H1 (cell line): ENCODE results near the gene GHRHR. TPM values are rescaled to one million over a fixed set of nuclear protein-coding genes. Genes with fewer than 3 reads are reported as not detected.
A peak's percentile ranks its signal among the peaks of the same experiment; 100 is the strongest.

ENCODE experiments used
- CTCF ChIA-PET: fragments of 300-600 bp; sonication (Branson Sonifier 250); formaldehyde crosslinking; loops from one replicate; lab custom pipeline; 2021; ENCODE audit not compliant: partially characterized antibody; lab: Charles Lee
- POLR2A ChIA-PET: fragments of 300-600 bp; sonication (Branson Sonifier 250); formaldehyde crosslinking; loops from one replicate; lab custom pipeline; 2021; ENCODE audit warnings: inconsistent platforms; ENCODE audit not compliant: partially characterized antibody; lab: Charles Lee
- DNase-seq, 2 experiments: peaks; one replicate each; pipeline versions ENCODE4 v3.0.0 to v3.0.0-alpha.2; 2010 to 2022; ENCODE audit warnings: low spot score in 2 of 2, low read depth in 1 of 2, mixed read lengths in 1 of 2
- FAIRE-seq: peaks from 2 replicates; lab custom pipeline; 2011; peaks lifted over from hg19 to GRCh38; lab: Jason Lieb, UNC
- H2AFZ ChIP-seq: 2 replicates; pipeline ENCODE4 v1.8.1; 2012; ENCODE audit warnings: low read length, inconsistent platforms
- H2AK5ac ChIP-seq: 2 replicates; pipeline ENCODE4 v1.6.1; 2013; ENCODE audit warnings: low read depth, low read length
- H2BK120ac ChIP-seq: replicated peaks from 2 replicates; pipeline ENCODE3; 2013; ENCODE audit warnings: low read depth, low read length, inconsistent platforms
- H2BK12ac ChIP-seq: 2 replicates; pipeline ENCODE4 v1.6.1; 2013; ENCODE audit warnings: low read depth, low read length
- H2BK15ac ChIP-seq: 2 replicates; pipeline ENCODE4 v1.6.1; 2013; ENCODE audit warnings: low read length
- H2BK20ac ChIP-seq: 2 replicates; pipeline ENCODE4 v1.6.1; 2013; ENCODE audit warnings: low read length
- H2BK5ac ChIP-seq: 2 replicates; pipeline ENCODE4 v1.6.1; 2013; ENCODE audit warnings: low read depth, low read length
- H3K14ac ChIP-seq: 2 replicates; pipeline ENCODE4 v1.6.1; 2013; ENCODE audit warnings: inconsistent platforms; ENCODE audit not compliant: insufficient read length
- H3K18ac ChIP-seq: 2 replicates; pipeline ENCODE4 v1.6.1; 2013; ENCODE audit warnings: low read length; ENCODE audit errors: extremely low read depth
- H3K23ac ChIP-seq: 2 replicates; pipeline ENCODE4 v1.6.1; 2013; ENCODE audit warnings: inconsistent platforms; ENCODE audit not compliant: insufficient read length
- H3K23me2 ChIP-seq: 2 replicates; pipeline ENCODE4 v1.6.1; 2013; ENCODE audit warnings: low read depth, low read length
- H3K27ac ChIP-seq: 2 replicates; pipeline ENCODE4 v1.6.1; 2011; ENCODE audit warnings: low read depth, low read length, inconsistent platforms
- H3K27me3 ChIP-seq, 4 experiments: replicated peaks in 1 of 4; 1 replicate in 1 of 4; 2 replicates in 3 of 4; pipeline versions ENCODE4 v1.6.1 to v1.8.1; 2011 to 2013; ENCODE audit warnings: low read length in 3 of 4, mild to moderate bottlenecking in 3 of 4, inconsistent platforms in 2 of 4, mixed read lengths in 2 of 4, moderate library complexity in 1 of 4; ENCODE audit not compliant: control insufficient read depth in 3 of 4, insufficient read depth in 3 of 4; ENCODE audit errors: extremely low read depth in 1 of 4
- H3K36me3 ChIP-seq, 4 experiments: 2 replicates each; pipeline versions ENCODE4 v1.6.1 to v1.8.1; 2011 to 2013; ENCODE audit warnings: mild to moderate bottlenecking in 4 of 4, low read length in 3 of 4, moderate library complexity in 2 of 4, control low read depth in 1 of 4, inconsistent platforms in 1 of 4; ENCODE audit not compliant: insufficient read depth in 4 of 4, control insufficient read depth in 2 of 4
- H3K4ac ChIP-seq: replicated peaks from 2 replicates; pipeline ENCODE3; 2013; ENCODE audit warnings: low read length, low read depth, mixed read lengths, inconsistent platforms; ENCODE audit not compliant: insufficient read length
- H3K4me1 ChIP-seq, 4 experiments: replicated peaks in 1 of 4; 1 replicate in 1 of 4; 2 replicates in 3 of 4; pipeline versions ENCODE4 v1.6.1 to v1.8.1; 2011 to 2013; ENCODE audit warnings: low read length in 3 of 4, inconsistent platforms in 2 of 4, mixed read lengths in 1 of 4; ENCODE audit not compliant: insufficient read depth in 4 of 4, control insufficient read depth in 3 of 4
- H3K4me2 ChIP-seq, 2 experiments: 2 replicates each; pipeline versions ENCODE4 v1.6.1 to v1.8.1; 2011 to 2013; ENCODE audit warnings: low read depth in 2 of 2, low read length in 2 of 2, control low read depth in 1 of 2, inconsistent platforms in 1 of 2, mild to moderate bottlenecking in 1 of 2; ENCODE audit not compliant: insufficient read depth in 1 of 2
- H3K4me3 ChIP-seq, 4 experiments: fragments of 200-600, 300-600 bp in 1 of 4; sonication (generic), shearing (Covaris generic), sonication (Bioruptor Twin) in 1 of 4; 2 replicates each; pipeline versions ENCODE4 v1.5.1 to v1.8.1; 2011 to 2016; ENCODE audit warnings: low read length in 4 of 4, low read depth in 3 of 4, control low read depth in 2 of 4, inconsistent platforms in 2 of 4, mild to moderate bottlenecking in 2 of 4, mixed read lengths in 1 of 4, moderate library complexity in 1 of 4; ENCODE audit not compliant: insufficient read depth in 2 of 4; ENCODE audit errors: extremely low read depth in 1 of 4
- H3K56ac ChIP-seq: replicated peaks from 2 replicates; pipeline ENCODE3; 2013; ENCODE audit warnings: low read depth, mild to moderate bottlenecking, mixed read lengths, low read length, inconsistent platforms; ENCODE audit not compliant: insufficient read length
- H3K79me1 ChIP-seq: 2 replicates; pipeline ENCODE4 v1.6.1; 2013; ENCODE audit warnings: low read depth, low read length, control low read depth
- H3K79me2 ChIP-seq, 2 experiments: 2 replicates each; pipeline versions ENCODE4 v1.6.1 to v1.8.1; 2012 to 2013; ENCODE audit warnings: low read length in 2 of 2, mild to moderate bottlenecking in 2 of 2, inconsistent platforms in 1 of 2; ENCODE audit not compliant: insufficient read depth in 2 of 2, control insufficient read depth in 1 of 2
- H3K9ac ChIP-seq, 4 experiments: replicated peaks in 1 of 4; 1 replicate in 1 of 4; 2 replicates in 3 of 4; pipeline versions ENCODE4 v1.6.1 to v1.8.1; 2011 to 2013; ENCODE audit warnings: low read depth in 3 of 4, low read length in 3 of 4, control low read depth in 2 of 4, mild to moderate bottlenecking in 2 of 4, moderate library complexity in 2 of 4, inconsistent platforms in 1 of 4; ENCODE audit errors: extremely low read depth in 1 of 4
- H3K9me3 ChIP-seq, 2 experiments: 2 replicates each; pipeline versions ENCODE4 v1.6.1 to v1.8.1; 2012 to 2013; ENCODE audit warnings: mild to moderate bottlenecking in 2 of 2, moderate library complexity in 2 of 2, control low read depth in 1 of 2, inconsistent platforms in 1 of 2, low read depth in 1 of 2, low read length in 1 of 2, mixed read lengths in 1 of 2; ENCODE audit not compliant: insufficient read depth in 2 of 2
- H4K20me1 ChIP-seq, 2 experiments: replicated peaks in 1 of 2; 2 replicates each; pipeline versions ENCODE3 to v1.8.1; 2011 to 2013; ENCODE audit warnings: inconsistent platforms in 2 of 2, low read length in 2 of 2, mild to moderate bottlenecking in 1 of 2; ENCODE audit not compliant: insufficient read depth in 2 of 2, control insufficient read depth in 1 of 2
- H4K5ac ChIP-seq: 2 replicates; pipeline ENCODE4 v1.6.1; 2013; ENCODE audit warnings: low read length, low read depth, mixed read lengths, inconsistent platforms; ENCODE audit not compliant: insufficient read length
- H4K8ac ChIP-seq: 2 replicates; pipeline ENCODE4 v1.8.0; 2013; ENCODE audit warnings: mild to moderate bottlenecking, moderate library complexity, low read length, inconsistent platforms; ENCODE audit not compliant: insufficient read depth; ENCODE audit errors: extremely low read depth
- H4K91ac ChIP-seq: replicated peaks from 2 replicates; pipeline ENCODE3; 2013; ENCODE audit warnings: low read length, mixed read lengths, inconsistent platforms; ENCODE audit not compliant: insufficient read length
- BACH1 ChIP-seq: IDR thresholded peaks from 2 replicates; pipeline ENCODE4 v1.6.1; 2012; ENCODE audit warnings: low read length, improper control_type of control experiment
- E2F6 ChIP-seq: IDR thresholded peaks from 2 replicates; pipeline ENCODE4 v1.6.1; 2012; ENCODE audit warnings: inconsistent platforms
- SIN3A ChIP-seq, 2 experiments: IDR thresholded peaks in 1 of 2; conservative IDR thresholded peaks in 1 of 2; 2 replicates each; pipeline ENCODE4 v1.6.1; 2011 to 2012; ENCODE audit warnings: low read length in 2 of 2, improper control_type of control experiment in 1 of 2, low read depth in 1 of 2, mild to moderate bottlenecking in 1 of 2
- SRF ChIP-seq: IDR thresholded peaks from 2 replicates; pipeline ENCODE4 v1.6.1; 2011; ENCODE audit warnings: mild to moderate bottlenecking, low read depth, low read length, moderate library complexity
- TAF1 ChIP-seq: IDR thresholded peaks from 2 replicates; pipeline ENCODE4 v1.6.1; 2011; ENCODE audit warnings: mild to moderate bottlenecking, low read depth, low read length
- TBP ChIP-seq: IDR thresholded peaks from 2 replicates; pipeline ENCODE4 v1.6.1; 2011; ENCODE audit warnings: low read depth, low read length, improper control_type of control experiment
- ZNF274 ChIP-seq: IDR thresholded peaks from 2 replicates; pipeline ENCODE4 v1.7.0; 2012; ENCODE audit warnings: low read length, borderline replicate concordance; ENCODE audit errors: extremely low read depth
- WGBS, 2 experiments: shearing (Covaris generic) in 1 of 2; methylation state at CpG; one replicate each; pipeline versions ENCODE4 v1.1.6 to v1.1.7; 2013 to 2015; ENCODE audit warnings: low lambda C conversion rate in 2 of 2, mixed read lengths in 2 of 2, inconsistent platforms in 1 of 2, low coverage in 1 of 2, missing lambda C conversion rate in 1 of 2; ENCODE audit not compliant: insufficient replicate concordance in 2 of 2, insufficient coverage in 1 of 2, insufficient read length in 1 of 2; ENCODE audit errors: extremely low coverage in 1 of 2, missing lambda C conversion rate in 1 of 2; 5-methylcytosine and 5-hydroxymethylcytosine counted together
- polyA plus RNA-seq, 7 experiments: library from polyadenylated mRNA; depleted of rRNA in 3 of 7; stranded (reverse) in 5 of 7; unstranded in 2 of 7; fragments of >200 nt in 5 of 7; fragments of 200-250 nt in 2 of 7; gene quantifications; 1 replicate in 5 of 7; 2 replicates in 1 of 7; 4 replicates in 1 of 7; pipeline versions ENCODE4 v1.2.1 to v1.2.3, GENCODE V29; 2011 to 2013; ENCODE audit warnings: missing spikeins in 2 of 7, mixed read lengths in 2 of 7
- total RNA-seq: library from RNA; stranded (reverse); fragmentation: NEBNext Ultra II Directional; extraction: Animal tissue kit (Norgen Biotek cat#: 25700); gene quantifications from 2 replicates; pipeline ENCODE4 v1.2.1, GENCODE V29; 2021

The GHRHR gene
- total and polyA plus RNA-seq, 2 of the 8 experiments (the other 6 are each of a cell fraction or from before 2014, with no cell fraction given), result 0.60 to 6.5 TPM

GRCh38 chr7:30929686-30930085, 34.1 kb upstream of the GHRHR start:
- no peak overlapping the region for H2AK5ac ChIP-seq
- H3K9ac ChIP-seq, result no peak overlapping the region
- H2BK12ac ChIP-seq, result no peak overlapping the region
- peaks cover 0 to 9% (median 6%) of the 10 kb centered on the region in 4 experiments; a peak in 6 of 7 replicates for H3K4me1 ChIP-seq
- WGBS, 2 experiments, result 76% methylated on average over 4 of the region's 4 CpGs; no CpG with 5 or more reads in 1 of the 2 experiments
- H2BK5ac ChIP-seq, result no peak overlapping the region
- peak in 1 of 2 experiments; percentile 1 for DNase-seq
- CTCF ChIA-PET, result interaction anchor here (0.5 to 12.0 kb wide), 8 partner anchors 9 to 128 kb away, joined by 3 to 309 read pairs (median 4); partner anchors contain the start of gene GHRHR
- H3K36me3 ChIP-seq, result no peaks in the 10 kb centered on the region
- H4K91ac ChIP-seq, result no peak overlapping the region
- TF ChIP-seq ZNF274 (no peak), TBP (no peak), SIN3A (conservative IDR thresholded peaks at IDR 0.05 in 1 of 2, IDR thresholded peaks at IDR 0.05 in 1 of 2; ENCODE audit: low read depth in 1 of 2, low read length in 2 of 2) (no peak), TAF1 (no peak), BACH1 (no peak), SRF (no peak), E2F6 (no peak)
- no peak overlapping the region for H2BK15ac ChIP-seq
- H3K9me3 ChIP-seq, result no peaks in the 10 kb centered on the region
- no peak overlapping the region for H3K4ac ChIP-seq
- H3K4me3 ChIP-seq, result no peak overlapping the region
- POLR2A ChIA-PET, result interaction anchor here (0.7 kb wide), 1 partner anchor 42 kb away, joined by 3 read pairs; no protein-coding TSS in a partner anchor
- no peak for FAIRE-seq
- no peaks in the 10 kb centered on the region; the same call in 1 of the 2 replicates for H3K23me2 ChIP-seq
- H4K20me1 ChIP-seq, result no peaks in the 10 kb centered on the region
- H2BK20ac ChIP-seq, result no peak overlapping the region
- H3K79me2 ChIP-seq, result no peaks in the 10 kb centered on the region
- no peak overlapping the region for H2AFZ ChIP-seq
- H3K14ac ChIP-seq, result no peak overlapping the region
- no peak overlapping the region for H2BK120ac ChIP-seq
- H4K8ac ChIP-seq, result no peak overlapping the region
- H4K5ac ChIP-seq, result no peak overlapping the region
- H3K4me2 ChIP-seq, result no peak overlapping the region
- H3K18ac ChIP-seq, result no peak overlapping the region
- H3K23ac ChIP-seq, result no peak overlapping the region
- no peak overlapping the region for H3K27ac ChIP-seq
- H3K56ac ChIP-seq, result no peak overlapping the region
- H3K79me1 ChIP-seq, result no peaks in the 10 kb centered on the region
- 0 out of 7 replicates have a peak, but pooled peaks cover 0 to 8% (median 0%) of the 10 kb centered on the region in 4 experiments for H3K27me3 ChIP-seq
